ENCODE results near the gene KCTD15. TPM values are rescaled to one million over a fixed set of nuclear protein-coding genes. Genes with fewer than 3 reads are reported as not detected.

The KCTD15 gene
- total RNA-seq, 1 experiment from 2014 or later, result 13.8 TPM

GRCh38 chr19:33830264-33830663 is 33.6 kb downstream of the KCTD15 start:
- CTCF ChIA-PET, result no interaction called here
- Histone ChIP-seq H2AFZ (no peak overlapping the region), H3K27ac (no peak overlapping the region), H3K4me2 (no peak overlapping the region), H3K36me3 (ENCODE audit: low read depth) (no peaks in the 10 kb centered on the region), H3K27me3 (ENCODE audit: insufficient read depth, low read depth) (peaks cover 16% of the 10 kb centered on the region; the same call in 1 of the 2 replicates), H3K4me3 (no peak overlapping the region), H3K9me3 (ENCODE audit: insufficient read depth, low read depth) (no peaks in the 10 kb centered on the region), H3K79me2 (ENCODE audit: low read depth) (no peaks in the 10 kb centered on the region), H3K4me1 (replicated peaks; ENCODE audit: insufficient read depth) (no peaks in the 10 kb centered on the region; the same call in 1 of the 2 replicates), H3F3A (ENCODE audit: insufficient read depth, low read depth) (no peaks in the 10 kb centered on the region), H3K9me2 (ENCODE audit: insufficient read depth) (no peaks in the 10 kb centered on the region), H4K20me1 (ENCODE audit: insufficient read depth) (no peaks in the 10 kb centered on the region)
- BruUV-seq (replicated peaks), result no TSS peak
- intact Hi-C loops (cut with micrococcal nuclease; ENCODE audit: unreplicated experiment), result no loop called here
- no peak for TF ChIP-seq EZH2 (IDR thresholded peaks at IDR 0.05; ENCODE audit: low read depth)
- TF ChIP-seq CTCF (conservative IDR thresholded peaks at IDR 0.05), result no peak
- POLR2A ChIA-PET (ENCODE audit: unreplicated experiment), result no interaction called here
- DNase-seq, result no peak

- Histone ChIP-seq H2AFZ (no peak overlapping the region), H3K9me3 (ENCODE audit: insufficient read depth, low read depth) (no peaks in the 10 kb centered on the region), H3K79me2 (ENCODE audit: low read depth) (no peaks in the 10 kb centered on the region), H3K27me3 (ENCODE audit: insufficient read depth, low read depth) (peaks cover 30% of the 10 kb centered on the region), H3F3A (ENCODE audit: insufficient read depth, low read depth) (no peaks in the 10 kb centered on the region), H3K4me1 (replicated peaks; ENCODE audit: insufficient read depth) (no peaks in the 10 kb centered on the region; the same call in 1 of the 2 replicates), H3K4me2 (no peak overlapping the region), H3K4me3 (no peak overlapping the region), H3K36me3 (ENCODE audit: low read depth) (no peaks in the 10 kb centered on the region), H4K20me1 (ENCODE audit: insufficient read depth) (no peaks in the 10 kb centered on the region), H3K9me2 (ENCODE audit: insufficient read depth) (no peaks in the 10 kb centered on the region), H3K27ac (no peak overlapping the region)
- POLR2A ChIA-PET (ENCODE audit: unreplicated experiment), result no interaction called here
- CTCF ChIA-PET, result no interaction called here
- BruUV-seq (replicated peaks), result no TSS peak
- TF ChIP-seq EZH2 (IDR thresholded peaks at IDR 0.05; ENCODE audit: low read depth), result no peak
- no peak for TF ChIP-seq CTCF (conservative IDR thresholded peaks at IDR 0.05)
- intact Hi-C loops (cut with micrococcal nuclease; ENCODE audit: unreplicated experiment), result no loop called here
- no peak for DNase-seq
Observed at GRCh38 chr19:33831825-33832224, 35.2 kb downstream of the KCTD15 start.

- no peaks in the 10 kb centered on the region for H3K9me2 ChIP-seq (ENCODE audit: insufficient read depth)
- H3K27ac ChIP-seq, result no peak overlapping the region
- ChIA-PET POLR2A (ENCODE audit: unreplicated experiment) (no interaction called here), CTCF (no interaction called here)
- H3F3A ChIP-seq (ENCODE audit: insufficient read depth, low read depth), result no peaks in the 10 kb centered on the region
- H3K4me3 ChIP-seq, result no peak overlapping the region
- H3K4me2 ChIP-seq, result no peak overlapping the region
- intact Hi-C loops (cut with micrococcal nuclease; ENCODE audit: unreplicated experiment), result no loop called here
- H3K79me2 ChIP-seq (ENCODE audit: low read depth), result no peaks in the 10 kb centered on the region
- no peaks in the 10 kb centered on the region for H4K20me1 ChIP-seq (ENCODE audit: insufficient read depth)
- TF ChIP-seq EZH2 (IDR thresholded peaks at IDR 0.05; ENCODE audit: low read depth) (no peak), CTCF (conservative IDR thresholded peaks at IDR 0.05) (no peak)
- no peaks in the 10 kb centered on the region for H3K9me3 ChIP-seq (ENCODE audit: insufficient read depth, low read depth)
- no peaks in the 10 kb centered on the region for H3K36me3 ChIP-seq (ENCODE audit: low read depth)
- DNase-seq, result no peak
- H2AFZ ChIP-seq, result no peak overlapping the region
- BruUV-seq (replicated peaks), result no TSS peak
- H3K27me3 ChIP-seq (ENCODE audit: insufficient read depth, low read depth), result peaks cover 33% of the 10 kb centered on the region
- no peaks in the 10 kb centered on the region; the same call in 1 of the 2 replicates for H3K4me1 ChIP-seq (replicated peaks; ENCODE audit: insufficient read depth)
Observed at GRCh38 chr19:33832633-33833032, 36.0 kb downstream of the KCTD15 start.
